GDM1 (cell line): Measurements from ENCODE around the gene TESK1.

ENCODE experiments used
- DNase-seq: peaks from one replicate; lab custom pipeline; 2025; lab: John Stamatoyannopoulos, UW

The TESK1 gene

GRCh38 chr9:35604578-35605350 lies at the start of gene TESK1:
TESK1 (plus strand) TSS chr9:35605262; CDS start chr9:35605620, 358 bp downstream.
- peak; percentile 40 for DNase-seq

GRCh38 chr9:35555881-35556280 lies 49.2 kb upstream of the TESK1 start:
- DNase-seq, result no peak

- DNase-seq, result no peak
These were observed 48.3 kb upstream of the TESK1 start for GRCh38 chr9:35556776-35557175.

GRCh38 chr9:35557320-35557719 lies 47.7 kb upstream of the TESK1 start:
- no peak for DNase-seq

GRCh38 chr9:35558185-35558584 lies 46.9 kb upstream of the TESK1 start:
- no peak for DNase-seq

- DNase-seq, result no peak
These were observed 45.1 kb upstream of the TESK1 start for GRCh38 chr9:35559792-35560530.

GRCh38 chr9:35560625-35561337 lies 44.3 kb upstream of the TESK1 start:
- no peak for DNase-seq

- DNase-seq, result no peak
These were observed 43.4 kb upstream of the TESK1 start for GRCh38 chr9:35561468-35562261.

- peak; percentile 5 for DNase-seq
These were observed 41.9 kb upstream of the TESK1 start for GRCh38 chr9:35562895-35563780.

- no peak for DNase-seq
These were observed 41.3 kb upstream of the TESK1 start for GRCh38 chr9:35563791-35564197.

- DNase-seq, result no peak
These were observed 40.4 kb upstream of the TESK1 start for GRCh38 chr9:35564658-35565061.

- DNase-seq, result no peak
These were observed 38.6 kb upstream of the TESK1 start for GRCh38 chr9:35566417-35566816.

- no peak for DNase-seq
These were observed 36.9 kb upstream of the TESK1 start for GRCh38 chr9:35568196-35568595.

- no peak for DNase-seq
These were observed 35.9 kb upstream of the TESK1 start for GRCh38 chr9:35569206-35569605.

GRCh38 chr9:35570709-35571504 lies 34.2 kb upstream of the TESK1 start:
- no peak for DNase-seq

GRCh38 chr9:35574578-35575122 lies 30.4 kb upstream of the TESK1 start:
- DNase-seq, result no peak

- no peak for DNase-seq
These were observed 29.6 kb upstream of the TESK1 start for GRCh38 chr9:35575478-35575877.

GRCh38 chr9:35577486-35577885 lies 27.6 kb upstream of the TESK1 start:
- DNase-seq, result no peak

- DNase-seq, result no peak
These were observed 25.9 kb upstream of the TESK1 start for GRCh38 chr9:35579130-35579529.
